Neuronal stem cell (in vitro differentiated cells): ENCODE measurements around the gene SDC1.
A peak's percentile ranks its signal among the peaks of the same experiment; 100 is the strongest.

Experiments
- DNase-seq: peaks from one replicate; pipeline ENCODE4 v3.0.0-alpha.2; 2013; ENCODE audit warnings: low spot score
- H2AFZ ChIP-seq: one replicate; pipeline ENCODE4 v1.6.1; 2013; ENCODE audit warnings: mild to moderate bottlenecking, low read length, inconsistent platforms
- H2AK5ac ChIP-seq: 2 replicates; pipeline ENCODE4 v1.6.1; 2013; ENCODE audit warnings: low read depth, mild to moderate bottlenecking, inconsistent platforms, low read length, moderate library complexity, mixed read lengths
- H2BK120ac ChIP-seq: 2 replicates; pipeline ENCODE4 v1.6.1; 2013; ENCODE audit warnings: low read depth, mild to moderate bottlenecking, inconsistent platforms, low read length, moderate library complexity, mixed read lengths
- H2BK12ac ChIP-seq: one replicate; pipeline ENCODE4 v1.6.1; 2013; ENCODE audit warnings: low read length, inconsistent platforms
- H2BK15ac ChIP-seq: 2 replicates; pipeline ENCODE4 v1.6.1; 2013; ENCODE audit warnings: mild to moderate bottlenecking, low read length, inconsistent platforms, mixed read lengths
- H2BK5ac ChIP-seq: one replicate; pipeline ENCODE4 v1.6.1; 2013; ENCODE audit warnings: inconsistent platforms, mild to moderate bottlenecking, low read length, moderate library complexity
- H3K14ac ChIP-seq: one replicate; pipeline ENCODE4 v1.6.1; 2013; ENCODE audit warnings: low read length, inconsistent platforms
- H3K18ac ChIP-seq: 2 replicates; pipeline ENCODE4 v1.6.1; 2013; ENCODE audit warnings: low read length, inconsistent platforms
- H3K23ac ChIP-seq: 2 replicates; pipeline ENCODE4 v1.6.1; 2013; ENCODE audit warnings: low read depth, mild to moderate bottlenecking, mixed read lengths, low read length, inconsistent platforms; ENCODE audit not compliant: poor library complexity
- H3K27ac ChIP-seq: replicated peaks from 3 replicates; pipeline ENCODE4 v1.5.1; 2013; ENCODE audit warnings: low read length, inconsistent platforms
- H3K27me3 ChIP-seq, 3 experiments: 2 replicates each; pipeline ENCODE4 v1.6.1; 2013; ENCODE audit warnings: low read length in 3 of 3, mild to moderate bottlenecking in 2 of 3, inconsistent platforms in 1 of 3, low read depth in 1 of 3, mixed read lengths in 1 of 3, moderate library complexity in 1 of 3; ENCODE audit not compliant: control insufficient read depth in 3 of 3, insufficient read depth in 3 of 3
- H3K36me3 ChIP-seq, 2 donors: replicated peaks in 1 of 2; 2 replicates each; pipeline ENCODE4 v1.6.1; 2013; ENCODE audit warnings: low read length in 2 of 2; ENCODE audit not compliant: control insufficient read depth in 2 of 2, insufficient read depth in 2 of 2
- H3K4ac ChIP-seq: 2 replicates; pipeline ENCODE4 v1.6.1; 2013; ENCODE audit warnings: inconsistent platforms, mild to moderate bottlenecking, low read length, moderate library complexity
- H3K4me1 ChIP-seq, 2 donors: 1 replicate in 1 of 2; 2 replicates in 1 of 2; pipeline ENCODE4 v1.6.1; 2013; ENCODE audit warnings: low read length in 2 of 2, low read depth in 1 of 2; ENCODE audit not compliant: control insufficient read depth in 2 of 2, insufficient read depth in 1 of 2
- H3K4me2 ChIP-seq: one replicate; pipeline ENCODE4 v1.6.1; 2013; ENCODE audit warnings: mild to moderate bottlenecking, low read length, inconsistent platforms; ENCODE audit not compliant: insufficient read depth, poor library complexity, severe bottlenecking
- H3K4me3 ChIP-seq, 2 donors: 2 replicates each; pipeline ENCODE4 v1.5.1; 2013; ENCODE audit warnings: low read length in 2 of 2, mild to moderate bottlenecking in 2 of 2, inconsistent platforms in 1 of 2, moderate library complexity in 1 of 2
- H3K79me1 ChIP-seq: one replicate; pipeline ENCODE4 v1.6.1; 2013; ENCODE audit warnings: low read depth, mild to moderate bottlenecking, inconsistent platforms, low read length, moderate library complexity
- H3K9ac ChIP-seq: one replicate; pipeline ENCODE4 v1.6.1; 2013; ENCODE audit warnings: mild to moderate bottlenecking, low read depth, low read length, inconsistent platforms; ENCODE audit not compliant: poor library complexity
- H3K9me3 ChIP-seq, 2 donors: replicated peaks in 1 of 2; 2 replicates each; pipeline versions ENCODE3 to v1.6.1; 2013; ENCODE audit warnings: low read length in 2 of 2, mild to moderate bottlenecking in 2 of 2, inconsistent platforms in 1 of 2, low read depth in 1 of 2, mixed read lengths in 1 of 2, moderate library complexity in 1 of 2; ENCODE audit not compliant: control insufficient read depth in 2 of 2, insufficient read depth in 1 of 2
- H4K8ac ChIP-seq: one replicate; pipeline ENCODE4 v1.6.1; 2013; ENCODE audit warnings: low read depth, mild to moderate bottlenecking, inconsistent platforms, low read length, moderate library complexity
- H4K91ac ChIP-seq: one replicate; pipeline ENCODE4 v1.6.1; 2013; ENCODE audit warnings: low read length, low read depth, mild to moderate bottlenecking, inconsistent platforms; ENCODE audit not compliant: poor library complexity
- WGBS, 2 donors: extraction: QIAGEN DNeasy Blood & Tissue Kit; methylation state at CpG; one replicate each; pipeline ENCODE4 v1.1.7; 2013; ENCODE audit warnings: missing lambda C conversion rate in 2 of 2, mixed read lengths in 1 of 2; ENCODE audit not compliant: insufficient read length in 2 of 2, insufficient replicate concordance in 1 of 2; ENCODE audit errors: extremely low coverage in 2 of 2; 5-methylcytosine and 5-hydroxymethylcytosine counted together

SDC1 gene

GRCh38 chr2:20186855-20187187 lies 38.1 kb downstream of the SDC1 start:
- Histone ChIP-seq H2BK5ac (peak overlapping the region; percentile 91), H2AFZ (peak overlapping the region; percentile 79), H3K4me2 (no peak overlapping the region), H4K8ac (peak overlapping the region; percentile 78), H2BK15ac (peak overlapping the region; percentile 63), H3K18ac (peak overlapping the region; percentile 96), H3K27me3 (peaks cover 0 to 19% (median 0%) of the 10 kb centered on the region in 3 experiments), H3K9ac (no peak overlapping the region), H3K4me3 (no peak overlapping the region), H4K91ac (peak overlapping the region; percentile 68), H2AK5ac (peak overlapping the region; percentile 99), H3K79me1 (no peaks in the 10 kb centered on the region), H3K23ac (no peak overlapping the region), H3K27ac (no peak overlapping the region), H2BK12ac (peak overlapping the region; percentile 99), H2BK120ac (peak overlapping the region; percentile 99), H3K14ac (no peak overlapping the region), H3K4ac (no peak overlapping the region), H3K9me3 (no peaks in the 10 kb centered on the region), H3K4me1 (peaks cover 16 to 60% of the 10 kb centered on the region in 2 donors), H3K36me3 (no peaks in the 10 kb centered on the region)
- DNase-seq = no peak
- no CpG with 5 or more reads among the region's 4 CpGs for WGBS, 2 donors

- Histone ChIP-seq H2BK120ac (peak overlapping the region; percentile 93), H3K36me3 (no peaks in the 10 kb centered on the region), H3K4ac (no peak overlapping the region), H3K4me2 (no peak overlapping the region), H4K8ac (peak overlapping the region; percentile 20), H3K27ac (no peak overlapping the region), H3K14ac (no peak overlapping the region), H3K9me3 (no peaks in the 10 kb centered on the region), H3K23ac (no peak overlapping the region), H2AK5ac (peak overlapping the region; percentile 99), H3K27me3 (peaks cover 0 to 19% (median 0%) of the 10 kb centered on the region in 3 experiments), H3K79me1 (no peaks in the 10 kb centered on the region), H2BK12ac (peak overlapping the region; percentile 63), H4K91ac (peak overlapping the region; percentile 68), H2BK15ac (peak overlapping the region; percentile 68), H3K4me1 (peaks cover 16 to 57% of the 10 kb centered on the region in 2 donors), H2AFZ (peak overlapping the region; percentile 79), H3K9ac (no peak overlapping the region), H3K4me3 (no peak overlapping the region), H2BK5ac (peak overlapping the region; percentile 91), H3K18ac (peak overlapping the region; percentile 94)
- no peak for DNase-seq
- no CpG with 5 or more reads among the region's 13 CpGs for WGBS, 2 donors
Measured at GRCh38 chr2:20186078-20186854, 38.7 kb downstream of the SDC1 start.

- WGBS, 2 donors = no CpG with 5 or more reads among the region's 18 CpGs
- H3K27ac ChIP-seq = no peak overlapping the region
- peak overlapping the region; percentile 91 for H2BK5ac ChIP-seq
- peak overlapping the region; percentile 93 for H2BK120ac ChIP-seq
- peak overlapping the region; percentile 67 for H4K8ac ChIP-seq
- peaks cover 0 to 19% (median 0%) of the 10 kb centered on the region in 3 experiments for H3K27me3 ChIP-seq
- H3K4ac ChIP-seq = no peak overlapping the region
- H2AK5ac ChIP-seq = peak overlapping the region; percentile 50
- H3K4me1 ChIP-seq = peaks cover 16 to 52% of the 10 kb centered on the region in 2 donors
- H3K9me3 ChIP-seq = no peaks in the 10 kb centered on the region
- peak overlapping the region; percentile 13 for H3K23ac ChIP-seq
- H3K79me1 ChIP-seq = no peaks in the 10 kb centered on the region
- H4K91ac ChIP-seq = peak overlapping the region; percentile 98
- no peaks in the 10 kb centered on the region for H3K36me3 ChIP-seq
- DNase-seq = no peak
- H3K14ac ChIP-seq = peak overlapping the region; percentile 21
- H3K18ac ChIP-seq = peak overlapping the region; percentile 94
- peak overlapping the region; percentile 34 for H2BK15ac ChIP-seq
- H3K4me3 ChIP-seq = no peak overlapping the region
- H2AFZ ChIP-seq = peak overlapping the region; percentile 79
- peak overlapping the region; percentile 64 for H2BK12ac ChIP-seq
- peak overlapping the region; percentile 0 for H3K9ac ChIP-seq
- no peak overlapping the region for H3K4me2 ChIP-seq
Measured at GRCh38 chr2:20185176-20186022, 39.5 kb downstream of the SDC1 start.
